ENCODE data around the gene TRPC4AP. TPM values are rescaled to one million over a fixed set of nuclear protein-coding genes. Genes with fewer than 3 reads are reported as not detected.

The TRPC4AP gene
- total RNA-seq, 2 donors from 2014 or later = 44.1 to 57.4 TPM

- DNase-seq (no peak), ATAC-seq (no peak)
- intact Hi-C loops (cut with DNase I) = no loop called here
- Histone ChIP-seq H3K4me3 (no peak overlapping the region), H3K27ac (no peak overlapping the region), H3K4me1 (peaks cover 38% of the 10 kb centered on the region), H3K27me3 (no peaks in the 10 kb centered on the region), H3K9me3 (no peaks in the 10 kb centered on the region), H3K36me3 (replicated peaks in 1 of 2; ENCODE audit: insufficient read depth in 1 of 2, low read depth in 2 of 2) (peaks cover 0 to 5% of the 10 kb centered on the region in 2 donors)
- TF ChIP-seq POLR2A (IDR thresholded peaks at IDR 0.05) (no peak), CTCF (IDR thresholded peaks at IDR 0.05) (no peak)
Measured at GRCh38 chr20:35042268-35042667, 50.3 kb downstream of the TRPC4AP start.

- peak overlapping the region; percentile 36 to 83 (median 78) for H3K27ac ChIP-seq
- intact Hi-C loops (cut with DNase I) = no loop called here
- no peak for DNase-seq
- H3K4me1 ChIP-seq = peaks cover 38% of the 10 kb centered on the region
- TF ChIP-seq POLR2A (IDR thresholded peaks at IDR 0.05) (no peak), CTCF (IDR thresholded peaks at IDR 0.05) (no peak)
- no peak overlapping the region for H3K4me3 ChIP-seq
- peaks cover 0 to 7% of the 10 kb centered on the region in 2 donors for H3K36me3 ChIP-seq (replicated peaks in 1 of 2; ENCODE audit: insufficient read depth in 1 of 2, low read depth in 2 of 2)
- H3K27me3 ChIP-seq = no peaks in the 10 kb centered on the region
- 90 to 91% methylated on average over 6 of the region's 6 CpGs for WGBS, 2 donors
- H3K9me3 ChIP-seq = no peaks in the 10 kb centered on the region
- ATAC-seq = no peak
Measured at GRCh38 chr20:35040646-35041045, 52.0 kb downstream of the TRPC4AP start.

- ATAC-seq (no peak), DNase-seq (no peak)
- no peak for TF ChIP-seq POLR2A (IDR thresholded peaks at IDR 0.05)
- no peak for TF ChIP-seq CTCF (IDR thresholded peaks at IDR 0.05)
- WGBS, 2 donors = 63% methylated on average over 9 of the region's 9 CpGs
- no peak overlapping the region for H3K4me3 ChIP-seq
- H3K36me3 ChIP-seq (replicated peaks in 1 of 2; ENCODE audit: insufficient read depth in 1 of 2, low read depth in 2 of 2) = peaks cover 3 to 8% of the 10 kb centered on the region in 2 donors
- intact Hi-C loops (cut with DNase I) = no loop called here
- H3K27me3 ChIP-seq = no peaks in the 10 kb centered on the region
- H3K9me3 ChIP-seq = no peaks in the 10 kb centered on the region
- H3K27ac ChIP-seq = peak overlapping the region in 3 of 4 donors; percentile 77 to 83 (median 80)
- H3K4me1 ChIP-seq = peaks cover 38% of the 10 kb centered on the region
Measured at GRCh38 chr20:35039846-35040489, 52.6 kb downstream of the TRPC4AP start.

GRCh38 chr20:35039146-35039545, 53.5 kb downstream of the TRPC4AP start:
- peak in 1 of 3 donors; percentile 35 for TF ChIP-seq POLR2A (IDR thresholded peaks at IDR 0.05)
- TF ChIP-seq CTCF (IDR thresholded peaks at IDR 0.05) = peak in 1 of 7 experiments; percentile 4
- peaks cover 11 to 14% of the 10 kb centered on the region in 2 donors for H3K36me3 ChIP-seq (replicated peaks in 1 of 2; ENCODE audit: insufficient read depth in 1 of 2, low read depth in 2 of 2)
- peaks cover 38% of the 10 kb centered on the region for H3K4me1 ChIP-seq
- DNase-seq (peak; percentile 55 to 83 (median 62)), ATAC-seq (peak; percentile 96)
- WGBS, 2 donors = 0 to 13% methylated on average over 1 of the region's 1 CpG
- no peak overlapping the region for H3K4me3 ChIP-seq
- peak overlapping the region; percentile 62 to 83 (median 78) for H3K27ac ChIP-seq
- intact Hi-C loops (cut with DNase I) = no loop called here
- H3K27me3 ChIP-seq = no peaks in the 10 kb centered on the region
- no peaks in the 10 kb centered on the region for H3K9me3 ChIP-seq

- Histone ChIP-seq H3K4me1 (peaks cover 11% of the 10 kb centered on the region), H3K36me3 (replicated peaks in 1 of 2; ENCODE audit: insufficient read depth in 1 of 2, low read depth in 2 of 2) (peaks cover 12 to 22% of the 10 kb centered on the region in 2 donors), H3K27me3 (no peaks in the 10 kb centered on the region), H3K9me3 (no peaks in the 10 kb centered on the region), H3K4me3 (no peak overlapping the region), H3K27ac (no peak overlapping the region)
- ATAC-seq = no peak
- intact Hi-C loops (cut with DNase I) = no loop called here
- no peak for DNase-seq
- TF ChIP-seq POLR2A (IDR thresholded peaks at IDR 0.05) (no peak), CTCF (IDR thresholded peaks at IDR 0.05) (no peak)
- WGBS, 2 donors = 95 to 97% methylated on average over 3 to 4 of the region's 4 CpGs
Measured at GRCh38 chr20:35034145-35034544, 58.5 kb downstream of the TRPC4AP start.
